ENCODE results near the gene RGL3.
A peak's percentile ranks its signal among the peaks of the same experiment; 100 is the strongest.

- TF ChIP-seq POLR2AphosphoS5 (IDR thresholded peaks at IDR 0.05) (no peak), CTCF (IDR thresholded peaks at IDR 0.05 in 8 of 11, conservative IDR thresholded peaks at IDR 0.05 in 3 of 11) (peak in 3 of 11 experiments; percentile 11 to 33 (median 12))
These were observed 41.1 kb upstream of the RGL3 start for GRCh38 chr19:11460207-11460606.
